Measurements from ENCODE around the gene ISG20L2. TPM values are rescaled to one million over a fixed set of nuclear protein-coding genes. Genes with fewer than 3 reads are reported as not detected.

The ISG20L2 gene
- total RNA-seq, 1 donor from 2014 or later: 6.0 TPM

Other genes with a start within 250 kb of the ISG20L2 start
- 4.1 and 9.4 TPM in 2 replicates for gene MEF2D, start 228.0 kb downstream of the ISG20L2 start, total RNA-seq
- gene IQGAP3, start 156.2 kb downstream of the ISG20L2 start, total RNA-seq: 6.8 and 12.8 TPM in 2 replicates
- gene TTC24, start 149.0 kb downstream of the ISG20L2 start, total RNA-seq: not detected in 2 replicates
- 53.1 and 55.3 TPM in 2 replicates for gene NAXE, start 137.0 kb downstream of the ISG20L2 start, total RNA-seq
- 12.7 and 18.1 TPM in 2 replicates for gene GPATCH4, start 127.3 kb downstream of the ISG20L2 start, total RNA-seq
- gene HAPLN2, start 109.4 kb downstream of the ISG20L2 start, total RNA-seq: 0.13 TPM in 1 of 2 replicates, not detected in the other
- not detected in 2 replicates for gene BCAN, start 86.6 kb downstream of the ISG20L2 start, total RNA-seq
- gene NES, start 51.4 kb downstream of the ISG20L2 start, total RNA-seq: 38.3 and 55.1 TPM in 2 replicates
- 0.25 TPM in 1 of 2 replicates, not detected in the other for gene CRABP2, start 23.2 kb downstream of the ISG20L2 start, total RNA-seq
- 7.3 and 12.4 TPM in 2 replicates for gene METTL25B, start 297 bp downstream of the ISG20L2 start, total RNA-seq
- 29.8 and 46.7 TPM in 2 replicates for gene MRPL24, start 12.3 kb upstream of the ISG20L2 start, total RNA-seq
- 93.6 and 114 TPM in 2 replicates for gene HDGF, start 22.9 kb upstream of the ISG20L2 start, total RNA-seq
- gene PRCC, start 38.8 kb upstream of the ISG20L2 start, total RNA-seq: 9.6 and 13.3 TPM in 2 replicates
- gene SH2D2A, start 88.1 kb upstream of the ISG20L2 start, total RNA-seq: 0.13 TPM in 1 of 2 replicates, not detected in the other
- gene INSRR, start 130.4 kb upstream of the ISG20L2 start, total RNA-seq: not detected in 2 replicates
- not detected in 2 replicates for gene NTRK1, start 132.1 kb upstream of the ISG20L2 start, total RNA-seq
- gene PEAR1, start 165.0 kb upstream of the ISG20L2 start, total RNA-seq: 10.9 and 25.2 TPM in 2 replicates
- gene LRRC71, start 191.9 kb upstream of the ISG20L2 start, total RNA-seq: 0.13 TPM in 2 replicates